Calu3 (cell line): ENCODE data around the gene LRRC52. TPM values are rescaled to one million over a fixed set of nuclear protein-coding genes. Genes with fewer than 3 reads are reported as not detected.

Experiments
- BruUV-seq: library from RNA; stranded (reverse); fragments of 400-500 nt; replicated peaks from 2 replicates; lab custom pipeline; 2021; lab: Mats Ljungman, UMichigan
- CTCF ChIA-PET: fragments of 300-600 bp; sonication (Branson Sonifier 250); formaldehyde crosslinking; loops from one replicate; lab custom pipeline; 2022; ENCODE audit warnings: antibody characterized with exemption; lab: Charles Lee
- DNase-seq: peaks from one replicate; pipeline ENCODE4 v3.0.0; 2022
- H3K27ac Mint-ChIP-seq: one replicate; pipeline ENCODE4 v1.8.0; 2022; ENCODE audit warnings: mixed read lengths; ENCODE audit not compliant: unreplicated experiment
- H3K27me3 Mint-ChIP-seq: one replicate; pipeline ENCODE4 v1.8.0; 2022; ENCODE audit warnings: mixed read lengths; ENCODE audit not compliant: unreplicated experiment
- H3K36me3 Mint-ChIP-seq: one replicate; pipeline ENCODE4 v1.8.0; 2022; ENCODE audit warnings: mild to moderate bottlenecking, moderate library complexity, mixed read lengths; ENCODE audit not compliant: insufficient read depth, unreplicated experiment
- H3K4me1 Mint-ChIP-seq: one replicate; pipeline ENCODE4 v1.8.0; 2022; ENCODE audit warnings: mild to moderate bottlenecking, low read depth, mixed read lengths; ENCODE audit not compliant: unreplicated experiment
- H3K4me3 Mint-ChIP-seq: one replicate; pipeline ENCODE4 v1.8.0; 2022; ENCODE audit warnings: mild to moderate bottlenecking, low read depth, moderate library complexity, mixed read lengths; ENCODE audit not compliant: unreplicated experiment
- H3K9me3 Mint-ChIP-seq: one replicate; pipeline ENCODE4 v1.8.0; 2022; ENCODE audit warnings: low read depth, mixed read lengths; ENCODE audit not compliant: unreplicated experiment
- CTCF ChIP-seq: fragments of 200-600 bp; IDR thresholded peaks from one replicate; pipeline ENCODE4 v1.8.0; 2022; ENCODE audit warnings: antibody characterized with exemption; ENCODE audit not compliant: unreplicated experiment
- intact Hi-C: fragments of 100-400 bp; cut with micrococcal nuclease; formaldehyde crosslinking; loops from one replicate; pipeline ENCODE4 v1.10.0; 2022; ENCODE audit not compliant: unreplicated experiment
- total RNA-seq: library from RNA; stranded (reverse); gene quantifications from 2 replicates; pipeline ENCODE4 v1.2.3, GENCODE V29; 2022

Gene LRRC52
- total RNA-seq, 1 experiment from 2014 or later, result not detected

- TF ChIP-seq CTCF, result no peak
- DNase-seq, result no peak
- H3K27me3 Mint-ChIP-seq, result peaks cover 62% of the 10 kb centered on the region
- H3K9me3 Mint-ChIP-seq, result no peaks in the 10 kb centered on the region
- BruUV-seq, result no TSS peak
- H3K36me3 Mint-ChIP-seq, result no peaks in the 10 kb centered on the region
- no peaks in the 10 kb centered on the region for H3K4me1 Mint-ChIP-seq
- intact Hi-C loops, result no loop called here
- H3K27ac Mint-ChIP-seq, result no peak overlapping the region
- CTCF ChIA-PET, result interaction anchor here (0.7 kb wide), 1 partner anchor 45 kb away, joined by 5 read pairs; no protein-coding TSS in a partner anchor
- no peak overlapping the region for H3K4me3 Mint-ChIP-seq
Observed at GRCh38 chr1:165560883-165561656, 17.3 kb downstream of the LRRC52 start.

GRCh38 chr1:165562571-165562970 lies 18.8 kb downstream of the LRRC52 start:
- Mint-ChIP-seq H3K4me3 (no peak overlapping the region), H3K36me3 (no peaks in the 10 kb centered on the region), H3K4me1 (no peaks in the 10 kb centered on the region), H3K27me3 (peaks cover 75% of the 10 kb centered on the region), H3K27ac (no peak overlapping the region), H3K9me3 (no peaks in the 10 kb centered on the region)
- no TSS peak for BruUV-seq
- intact Hi-C loops, result no loop called here
- CTCF ChIA-PET, result no interaction called here
- no peak for TF ChIP-seq CTCF
- DNase-seq, result no peak

- Mint-ChIP-seq H3K4me3 (no peak overlapping the region), H3K27me3 (peaks cover 75% of the 10 kb centered on the region), H3K27ac (no peak overlapping the region), H3K4me1 (no peaks in the 10 kb centered on the region), H3K9me3 (no peaks in the 10 kb centered on the region), H3K36me3 (no peaks in the 10 kb centered on the region)
- TF ChIP-seq CTCF, result no peak
- no TSS peak for BruUV-seq
- no peak for DNase-seq
- intact Hi-C loops, result no loop called here
- CTCF ChIA-PET, result no interaction called here
Observed at GRCh38 chr1:165563551-165563950, 19.8 kb downstream of the LRRC52 start.

GRCh38 chr1:165564561-165564960 lies 20.8 kb downstream of the LRRC52 start:
- no peak overlapping the region for H3K4me3 Mint-ChIP-seq
- intact Hi-C loops, result no loop called here

More at GRCh38 chr1:165564561-165564960, 20.8 kb downstream of the LRRC52 start:
- DNase-seq, result no peak
- Mint-ChIP-seq H3K27me3 (peaks cover 77% of the 10 kb centered on the region), H3K9me3 (no peaks in the 10 kb centered on the region), H3K4me1 (no peaks in the 10 kb centered on the region), H3K27ac (no peak overlapping the region), H3K36me3 (no peaks in the 10 kb centered on the region)
- CTCF ChIA-PET, result no interaction called here
- no TSS peak for BruUV-seq
- no peak for TF ChIP-seq CTCF
